Muscle layer of colon (tissue), 2 donors: ENCODE data around the gene AGTRAP.
A peak's percentile ranks its signal among the peaks of the same experiment; 100 is the strongest.

Experiments
- H3K27ac ChIP-seq: one replicate; pipeline ENCODE4 v1.7.0; 2013; ENCODE audit warnings: low read depth, mild to moderate bottlenecking, low read length, moderate library complexity
- H3K27me3 ChIP-seq, 2 donors: one replicate each; pipeline ENCODE4 v1.7.0; 2013; ENCODE audit warnings: low read length in 2 of 2, mild to moderate bottlenecking in 2 of 2; ENCODE audit not compliant: insufficient read depth in 2 of 2, control insufficient read depth in 1 of 2
- H3K36me3 ChIP-seq: one replicate; pipeline ENCODE4 v1.7.0; 2013; ENCODE audit warnings: mild to moderate bottlenecking, low read length; ENCODE audit not compliant: insufficient read depth
- H3K4me1 ChIP-seq: one replicate; pipeline ENCODE4 v1.7.0; 2013; ENCODE audit warnings: mild to moderate bottlenecking, low read length; ENCODE audit not compliant: insufficient read depth
- H3K4me3 ChIP-seq, 2 donors: one replicate each; pipeline ENCODE4 v1.7.0; 2013; ENCODE audit warnings: low read length in 2 of 2, low read depth in 1 of 2, mild to moderate bottlenecking in 1 of 2, moderate library complexity in 1 of 2
- H3K9ac ChIP-seq: one replicate; pipeline ENCODE4 v1.7.0; 2013; ENCODE audit warnings: low read length
- H3K9me3 ChIP-seq: one replicate; pipeline ENCODE4 v1.7.0; 2013; ENCODE audit warnings: mild to moderate bottlenecking, low read length
- donor health status: abdominal sarcoma.
- donor health status: Adenocarcinoma of cecum.

AGTRAP gene

GRCh38 chr1:11790101-11790879, 54.4 kb downstream of the AGTRAP start:
- H3K4me3 ChIP-seq = peak overlapping the region; percentile 11 to 32
- peak overlapping the region; percentile 96 for H3K27ac ChIP-seq
- H3K36me3 ChIP-seq = peaks cover 49% of the 10 kb centered on the region
- no peaks in the 10 kb centered on the region for H3K27me3 ChIP-seq
- no peaks in the 10 kb centered on the region for H3K9me3 ChIP-seq
- H3K4me1 ChIP-seq = peaks cover 55% of the 10 kb centered on the region
- H3K9ac ChIP-seq = no peak overlapping the region

DNA sequence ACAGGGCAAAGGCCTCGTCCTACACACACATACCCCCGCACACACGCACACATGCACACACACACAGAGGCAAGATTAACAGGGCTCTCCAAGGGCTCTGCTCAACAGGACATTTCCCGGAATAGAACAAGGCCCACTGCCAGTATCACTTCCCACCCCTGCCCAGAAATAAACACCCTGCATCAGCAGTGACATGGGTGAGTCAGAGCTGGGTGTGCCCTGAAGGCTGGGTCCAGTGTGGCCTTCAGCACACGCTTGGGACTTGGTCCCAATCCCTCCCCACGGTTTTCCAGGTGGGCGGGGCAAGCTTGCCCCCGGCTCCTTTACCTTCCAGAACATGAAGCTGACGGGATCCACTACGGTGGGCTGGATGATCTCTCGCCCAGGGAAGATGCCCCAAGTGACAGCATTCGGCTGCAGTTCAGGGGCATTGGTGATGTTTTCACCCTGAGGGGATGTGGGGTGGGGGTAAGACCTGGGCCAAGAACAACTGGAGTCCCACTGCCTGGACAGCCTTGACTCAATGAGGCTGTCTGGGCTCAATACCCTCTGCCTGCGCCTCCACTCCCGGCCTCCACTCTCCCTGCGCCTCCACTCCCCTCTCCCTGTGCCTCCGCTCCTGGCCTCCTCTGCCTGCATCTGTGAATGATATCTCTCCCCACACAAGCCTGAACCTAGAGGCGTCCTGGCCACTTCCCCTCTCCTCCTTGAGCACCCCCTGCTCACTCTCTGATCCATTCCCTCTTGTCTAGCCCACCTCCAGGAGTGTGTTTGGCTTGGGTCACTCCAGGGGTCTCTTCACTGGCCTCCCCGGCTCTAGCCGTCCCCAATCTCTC, 55.2 kb downstream of the AGTRAP start:
- peak overlapping the region; percentile 96 for H3K27ac ChIP-seq
- peak overlapping the region in 1 of 2 donors; percentile 32 for H3K4me3 ChIP-seq
- no peaks in the 10 kb centered on the region for H3K27me3 ChIP-seq
- no peaks in the 10 kb centered on the region for H3K9me3 ChIP-seq
- peaks cover 51% of the 10 kb centered on the region for H3K4me1 ChIP-seq
- H3K9ac ChIP-seq = peak overlapping the region; percentile 44
- peaks cover 57% of the 10 kb centered on the region for H3K36me3 ChIP-seq

GRCh38 chr1:11792106-11792505, 56.2 kb downstream of the AGTRAP start:
- H3K36me3 ChIP-seq = peaks cover 64% of the 10 kb centered on the region
- H3K9ac ChIP-seq = no peak overlapping the region
- H3K4me3 ChIP-seq = no peak overlapping the region
- H3K4me1 ChIP-seq = peaks cover 44% of the 10 kb centered on the region
- H3K27ac ChIP-seq = peak overlapping the region; percentile 96
- no peaks in the 10 kb centered on the region for H3K27me3 ChIP-seq
- no peaks in the 10 kb centered on the region for H3K9me3 ChIP-seq

DNA sequence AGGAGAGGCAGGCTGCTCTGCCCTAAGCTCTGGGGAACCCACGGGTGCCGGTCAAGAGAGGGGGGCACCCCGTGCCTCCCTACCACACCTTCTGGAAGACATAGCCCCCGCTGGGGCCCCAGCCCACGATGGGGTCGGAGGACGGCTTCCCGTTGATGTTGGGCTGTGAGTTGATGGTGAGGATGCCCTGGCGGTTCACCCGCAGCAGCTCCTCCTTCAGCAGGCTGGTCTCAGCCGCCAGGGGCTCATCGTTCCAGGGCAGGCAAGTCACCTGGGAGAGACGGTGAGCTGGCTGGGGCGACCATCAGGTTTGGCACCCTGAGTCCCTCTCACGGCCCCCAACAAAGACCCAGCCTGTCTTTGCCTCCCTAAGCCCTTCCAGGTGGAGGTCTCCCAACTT, 57.9 kb downstream of the AGTRAP start:
- H3K9ac ChIP-seq = no peak overlapping the region
- H3K27me3 ChIP-seq = no peaks in the 10 kb centered on the region
- no peak overlapping the region for H3K4me3 ChIP-seq
- H3K4me1 ChIP-seq = peaks cover 27% of the 10 kb centered on the region
- peaks cover 67% of the 10 kb centered on the region for H3K36me3 ChIP-seq
- no peak overlapping the region for H3K27ac ChIP-seq
- H3K9me3 ChIP-seq = no peaks in the 10 kb centered on the region

GRCh38 chr1:11794446-11795237, 58.7 kb downstream of the AGTRAP start:
- Histone ChIP-seq H3K9ac (no peak overlapping the region), H3K4me1 (peaks cover 21% of the 10 kb centered on the region), H3K27me3 (no peaks in the 10 kb centered on the region), H3K27ac (no peak overlapping the region), H3K36me3 (peaks cover 72% of the 10 kb centered on the region), H3K9me3 (no peaks in the 10 kb centered on the region), H3K4me3 (no peak overlapping the region)

GRCh38 chr1:11795238-11795890, 59.4 kb downstream of the AGTRAP start:
- no peak overlapping the region for H3K9ac ChIP-seq
- H3K4me1 ChIP-seq = peaks cover 14% of the 10 kb centered on the region
- H3K27ac ChIP-seq = no peak overlapping the region

GRCh38 chr1:11796036-11796828, 60.3 kb downstream of the AGTRAP start:
- Histone ChIP-seq H3K4me1 (peaks cover 5% of the 10 kb centered on the region), H3K9me3 (no peaks in the 10 kb centered on the region), H3K9ac (no peak overlapping the region), H3K36me3 (peaks cover 77% of the 10 kb centered on the region), H3K27me3 (no peaks in the 10 kb centered on the region), H3K4me3 (no peak overlapping the region), H3K27ac (no peak overlapping the region)

More at GRCh38 chr1:11795238-11795890, 59.4 kb downstream of the AGTRAP start:
- Histone ChIP-seq H3K9me3 (no peaks in the 10 kb centered on the region), H3K4me3 (no peak overlapping the region), H3K27me3 (no peaks in the 10 kb centered on the region), H3K36me3 (peaks cover 72% of the 10 kb centered on the region)

DNA sequence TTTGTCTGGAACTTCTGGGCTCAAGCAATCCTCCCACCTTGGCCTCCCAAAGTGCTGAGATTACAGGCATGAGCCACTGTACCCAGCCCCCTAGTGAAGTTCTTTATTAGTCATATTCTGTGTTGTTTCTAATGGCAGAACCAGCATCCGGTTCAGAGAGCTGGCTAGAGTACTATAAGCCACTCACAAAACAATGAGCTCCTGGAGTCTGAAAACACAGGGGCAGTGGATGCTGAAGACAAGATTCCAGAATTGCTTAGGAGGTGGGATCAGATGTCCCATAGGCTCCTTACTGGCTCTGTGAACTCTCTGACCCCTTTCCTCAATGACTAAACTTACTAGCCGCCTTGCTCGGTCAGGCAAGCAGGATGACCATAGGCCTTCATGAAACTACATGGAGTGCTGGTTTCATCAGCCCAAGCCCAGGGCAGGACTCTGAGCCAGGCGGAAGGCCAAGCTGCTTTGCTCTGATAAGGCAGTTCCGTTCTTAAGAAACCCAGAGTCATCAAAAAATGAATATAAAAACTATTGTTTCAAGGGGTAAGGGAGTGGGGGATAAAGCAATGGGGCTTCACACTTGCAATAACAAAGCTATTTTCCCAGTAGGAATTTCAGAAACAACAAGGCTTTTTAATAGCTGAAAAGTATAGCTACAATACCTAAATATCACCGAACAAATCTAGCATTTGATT, 61.7 kb downstream of the AGTRAP start:
- Histone ChIP-seq H3K27ac (no peak overlapping the region), H3K9ac (no peak overlapping the region), H3K4me3 (no peak overlapping the region), H3K4me1 (peaks cover 11% of the 10 kb centered on the region), H3K27me3 (no peaks in the 10 kb centered on the region), H3K9me3 (no peaks in the 10 kb centered on the region), H3K36me3 (peaks cover 64% of the 10 kb centered on the region)

GRCh38 chr1:11799099-11799498, 63.2 kb downstream of the AGTRAP start:
- Histone ChIP-seq H3K4me3 (no peak overlapping the region), H3K9me3 (no peaks in the 10 kb centered on the region), H3K36me3 (peaks cover 53% of the 10 kb centered on the region), H3K27ac (no peak overlapping the region), H3K27me3 (no peaks in the 10 kb centered on the region), H3K9ac (no peak overlapping the region), H3K4me1 (peaks cover 17% of the 10 kb centered on the region)

GRCh38 chr1:11799896-11800295, 64.0 kb downstream of the AGTRAP start:
- Histone ChIP-seq H3K9me3 (no peaks in the 10 kb centered on the region), H3K4me3 (no peak overlapping the region), H3K4me1 (peaks cover 25% of the 10 kb centered on the region), H3K36me3 (peaks cover 46% of the 10 kb centered on the region), H3K27me3 (no peaks in the 10 kb centered on the region), H3K27ac (no peak overlapping the region), H3K9ac (no peak overlapping the region)
